ENCODE data around the gene GRM4.

- TF ChIP-seq, protein P1, sequence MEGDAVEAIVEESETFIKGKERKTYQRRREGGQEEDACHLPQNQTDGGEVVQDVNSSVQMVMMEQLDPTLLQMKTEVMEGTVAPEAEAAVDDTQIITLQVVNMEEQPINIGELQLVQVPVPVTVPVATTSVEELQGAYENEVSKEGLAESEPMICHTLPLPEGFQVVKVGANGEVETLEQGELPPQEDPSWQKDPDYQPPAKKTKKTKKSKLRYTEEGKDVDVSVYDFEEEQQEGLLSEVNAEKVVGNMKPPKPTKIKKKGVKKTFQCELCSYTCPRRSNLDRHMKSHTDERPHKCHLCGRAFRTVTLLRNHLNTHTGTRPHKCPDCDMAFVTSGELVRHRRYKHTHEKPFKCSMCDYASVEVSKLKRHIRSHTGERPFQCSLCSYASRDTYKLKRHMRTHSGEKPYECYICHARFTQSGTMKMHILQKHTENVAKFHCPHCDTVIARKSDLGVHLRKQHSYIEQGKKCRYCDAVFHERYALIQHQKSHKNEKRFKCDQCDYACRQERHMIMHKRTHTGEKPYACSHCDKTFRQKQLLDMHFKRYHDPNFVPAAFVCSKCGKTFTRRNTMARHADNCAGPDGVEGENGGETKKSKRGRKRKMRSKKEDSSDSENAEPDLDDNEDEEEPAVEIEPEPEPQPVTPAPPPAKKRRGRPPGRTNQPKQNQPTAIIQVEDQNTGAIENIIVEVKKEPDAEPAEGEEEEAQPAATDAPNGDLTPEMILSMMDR (IDR thresholded peaks at IDR 0.05): peak; percentile 87
- TF ChIP-seq EZH2 (IDR thresholded peaks at IDR 0.05): no peak
Observed at GRCh38 chr6:34055223-34055933, 90.5 kb downstream of the GRM4 start.
